Measurements from ENCODE around the gene TBC1D22A. TPM values are rescaled to one million over a fixed set of nuclear protein-coding genes. Genes with fewer than 3 reads are reported as not detected.

The TBC1D22A gene
- total and polyA plus RNA-seq, 2 donors (not counting 3 experiments of a cell fraction or from before 2014, with no cell fraction given), result 26.1 to 32.4 TPM

- Histone ChIP-seq H3K27me3 (ENCODE audit: control insufficient read depth in 2 of 2, insufficient read depth in 2 of 2, low read length in 2 of 2) (no peaks in the 10 kb centered on the region), H3K36me3 (ENCODE audit: control insufficient read depth in 2 of 2, extremely low read depth in 1 of 2, insufficient read depth in 2 of 2, low read length in 2 of 2) (peaks cover 0 to 2% of the 10 kb centered on the region in 2 experiments), H3K4me2 (ENCODE audit: insufficient read depth, low read length) (no peak overlapping the region), H4K20me1 (replicated peaks; ENCODE audit: control insufficient read depth, extremely low read depth, insufficient read depth, low read length) (no peaks in the 10 kb centered on the region), H3K9me1 (replicated peaks; ENCODE audit: control insufficient read depth, extremely low read depth, insufficient read depth, low read length) (no peaks in the 10 kb centered on the region), H2AFZ (ENCODE audit: low read depth, low read length) (no peak overlapping the region), H3K9me3 (replicated peaks; ENCODE audit: control insufficient read depth, insufficient read depth, low read length) (no peaks in the 10 kb centered on the region), H3K4me1 (ENCODE audit: control insufficient read depth, extremely low read depth, insufficient read depth, low read length) (peaks cover 15% of the 10 kb centered on the region), H3K4me3 (replicated peaks in 1 of 3; ENCODE audit: insufficient read depth in 1 of 3, low read depth in 1 of 3, low read length in 3 of 3) (no peak overlapping the region), H3K79me2 (ENCODE audit: control insufficient read depth, insufficient read depth, low read length) (no peaks in the 10 kb centered on the region), H3K27ac (ENCODE audit: insufficient read depth, low read depth, low read length) (no peak overlapping the region), H3K9ac (replicated peaks; ENCODE audit: extremely low read depth, insufficient read depth, low read length) (no peak overlapping the region)
- intact Hi-C loops (cut with micrococcal nuclease), result no loop called here
- ChIA-PET POLR2A (no interaction called here), CTCF (interaction anchor here (1.4 kb wide), 1 partner anchor 18 kb away, joined by 3 read pairs; no protein-coding TSS in a partner anchor)
- FAIRE-seq (no peak), DNase-seq (ENCODE audit: low read depth, low spot score) (no peak)
- dilution Hi-C loops (cut with MboI; ENCODE audit: extremely low pct_ligation_motif_present, low sequenced_read_pairs), result no loop called here
- no TSS peak for BruUV-seq (replicated peaks)
- TF ChIP-seq MYC (IDR thresholded peaks at IDR 0.05; ENCODE audit: low read depth, low read length), result no peak
- TF ChIP-seq POLR2AphosphoS5 (IDR thresholded peaks at IDR 0.05; ENCODE audit: insufficient read depth, low read depth, low read length), result no peak
- no peak for TF ChIP-seq FOS (IDR thresholded peaks at IDR 0.05; ENCODE audit: borderline replicate concordance, insufficient read depth, low read length)
- no peak for TF ChIP-seq GATA2 (IDR thresholded peaks at IDR 0.05; ENCODE audit: insufficient read depth, insufficient read length, low read depth, low read length)
- TF ChIP-seq JUN (IDR thresholded peaks at IDR 0.05; ENCODE audit: borderline replicate concordance, insufficient read depth, insufficient read length, low read depth), result no peak
- no peak for TF ChIP-seq MAX (IDR thresholded peaks at IDR 0.05; ENCODE audit: insufficient read depth, insufficient read length)
- TF ChIP-seq POLR2A (IDR thresholded peaks at IDR 0.05; ENCODE audit: low read depth, low read length), result no peak
- no peak for TF ChIP-seq EZH2 (IDR thresholded peaks at IDR 0.05; ENCODE audit: borderline replicate concordance, low read depth, low read length, severe bottlenecking)
- no peak for TF ChIP-seq CTCF (IDR thresholded peaks at IDR 0.05; ENCODE audit: extremely low read depth in 1 of 2, insufficient read depth in 1 of 2, low read depth in 1 of 2, low read length in 2 of 2)
These were observed 220.2 kb downstream of the TBC1D22A start for GRCh38 chr22:46982635-46983034.
